Measurements from ENCODE around the gene HPN.

DNA sequence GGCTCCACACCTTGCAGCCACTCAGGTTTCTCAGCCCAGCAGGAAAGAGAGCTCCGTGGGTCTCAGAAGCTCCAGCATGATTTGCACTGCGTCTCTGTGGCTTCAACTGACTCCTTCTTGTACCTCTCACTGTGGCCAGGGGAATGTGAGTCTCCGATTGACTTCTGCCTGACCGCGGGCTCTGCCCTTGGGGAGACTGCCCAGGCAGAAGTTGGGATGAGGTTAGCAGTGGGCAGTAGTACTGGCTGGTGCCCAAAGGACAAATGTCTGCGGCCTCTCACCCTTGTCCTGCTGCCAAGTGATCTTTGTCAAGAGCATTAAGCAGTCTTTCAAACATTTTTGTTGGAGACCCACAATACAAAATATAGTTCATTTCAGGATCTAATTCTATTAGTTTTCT, 39.7 kb downstream of the HPN start:
- TF ChIP-seq, protein P1, sequence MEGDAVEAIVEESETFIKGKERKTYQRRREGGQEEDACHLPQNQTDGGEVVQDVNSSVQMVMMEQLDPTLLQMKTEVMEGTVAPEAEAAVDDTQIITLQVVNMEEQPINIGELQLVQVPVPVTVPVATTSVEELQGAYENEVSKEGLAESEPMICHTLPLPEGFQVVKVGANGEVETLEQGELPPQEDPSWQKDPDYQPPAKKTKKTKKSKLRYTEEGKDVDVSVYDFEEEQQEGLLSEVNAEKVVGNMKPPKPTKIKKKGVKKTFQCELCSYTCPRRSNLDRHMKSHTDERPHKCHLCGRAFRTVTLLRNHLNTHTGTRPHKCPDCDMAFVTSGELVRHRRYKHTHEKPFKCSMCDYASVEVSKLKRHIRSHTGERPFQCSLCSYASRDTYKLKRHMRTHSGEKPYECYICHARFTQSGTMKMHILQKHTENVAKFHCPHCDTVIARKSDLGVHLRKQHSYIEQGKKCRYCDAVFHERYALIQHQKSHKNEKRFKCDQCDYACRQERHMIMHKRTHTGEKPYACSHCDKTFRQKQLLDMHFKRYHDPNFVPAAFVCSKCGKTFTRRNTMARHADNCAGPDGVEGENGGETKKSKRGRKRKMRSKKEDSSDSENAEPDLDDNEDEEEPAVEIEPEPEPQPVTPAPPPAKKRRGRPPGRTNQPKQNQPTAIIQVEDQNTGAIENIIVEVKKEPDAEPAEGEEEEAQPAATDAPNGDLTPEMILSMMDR (IDR thresholded peaks at IDR 0.05): no peak
- TF ChIP-seq POLR2A (IDR thresholded peaks at IDR 0.05): no peak

Measured in Peyer's patch (tissue), 4 donors.